ENCODE results near the gene GSTA2. TPM values are rescaled to one million over a fixed set of nuclear protein-coding genes. Genes with fewer than 3 reads are reported as not detected.
"Not testable (repeated sequence)": the region's sequence is repeated elsewhere in the genome, so short reads cannot be mapped to it uniquely, and the experiment has no call there.

GSTA2 gene
- total RNA-seq, 1 donor from 2014 or later, result not detected

DNA sequence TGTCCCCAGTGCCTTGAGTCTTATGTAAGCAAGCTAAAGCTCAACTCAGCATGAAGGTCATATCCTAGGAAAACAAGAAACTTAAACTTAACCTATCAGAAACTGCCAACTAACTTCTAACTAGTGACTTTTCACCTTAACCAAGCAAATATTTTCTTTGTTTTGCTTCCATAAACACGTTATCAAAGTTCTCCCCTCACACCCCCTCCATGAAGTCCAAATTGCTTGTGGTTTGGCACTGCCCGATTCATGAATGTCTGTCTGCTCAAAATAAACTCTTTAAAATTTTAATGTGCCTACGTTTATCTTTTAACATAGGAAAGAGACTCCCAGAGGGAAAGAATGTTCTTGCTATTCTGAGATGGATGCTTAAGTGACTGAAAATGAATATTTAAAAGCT lies 34.9 kb downstream of the GSTA2 start:
- Mint-ChIP-seq H3K9me3 (no peaks in the 10 kb centered on the region), H3K27me3 (ENCODE audit: insufficient read depth) (peaks cover 1% of the 10 kb centered on the region), H3K4me3 (no peak overlapping the region), H3K27ac (no peak overlapping the region), H3K4me1 (ENCODE audit: low read depth) (no peaks in the 10 kb centered on the region), H3K36me3 (ENCODE audit: low read depth) (no peaks in the 10 kb centered on the region)
- intact Hi-C loops (cut with micrococcal nuclease), result no loop called here
- DNase-seq (ENCODE audit: low spot score), result no peak

DNA sequence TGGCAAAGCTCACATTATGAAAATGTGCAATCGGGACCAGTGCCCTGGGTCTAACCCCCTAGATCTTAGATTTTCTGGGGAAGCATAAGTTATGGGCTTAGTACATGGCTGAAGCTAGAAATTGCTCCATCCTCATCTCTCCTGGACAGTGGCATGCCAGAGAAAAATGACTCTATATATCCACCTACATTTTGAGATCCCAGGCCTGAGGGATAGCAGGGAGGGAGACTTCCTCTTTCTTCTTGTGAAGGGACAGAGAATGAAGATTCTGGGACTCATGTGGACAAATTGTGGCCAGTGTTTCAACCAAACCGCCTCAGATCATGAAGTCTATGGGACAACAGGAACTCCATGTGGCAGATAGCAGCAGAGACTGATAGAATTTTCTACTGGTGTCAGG lies 35.4 kb downstream of the GSTA2 start:
- H3K36me3 Mint-ChIP-seq (ENCODE audit: low read depth), result no peaks in the 10 kb centered on the region
- no peak for DNase-seq (ENCODE audit: low spot score)
- peaks cover 1% of the 10 kb centered on the region for H3K27me3 Mint-ChIP-seq (ENCODE audit: insufficient read depth)
- H3K27ac Mint-ChIP-seq, result no peak overlapping the region
- no peaks in the 10 kb centered on the region for H3K9me3 Mint-ChIP-seq
- no peaks in the 10 kb centered on the region for H3K4me1 Mint-ChIP-seq (ENCODE audit: low read depth)
- intact Hi-C loops (cut with micrococcal nuclease), result no loop called here
- no peak overlapping the region for H3K4me3 Mint-ChIP-seq

DNA sequence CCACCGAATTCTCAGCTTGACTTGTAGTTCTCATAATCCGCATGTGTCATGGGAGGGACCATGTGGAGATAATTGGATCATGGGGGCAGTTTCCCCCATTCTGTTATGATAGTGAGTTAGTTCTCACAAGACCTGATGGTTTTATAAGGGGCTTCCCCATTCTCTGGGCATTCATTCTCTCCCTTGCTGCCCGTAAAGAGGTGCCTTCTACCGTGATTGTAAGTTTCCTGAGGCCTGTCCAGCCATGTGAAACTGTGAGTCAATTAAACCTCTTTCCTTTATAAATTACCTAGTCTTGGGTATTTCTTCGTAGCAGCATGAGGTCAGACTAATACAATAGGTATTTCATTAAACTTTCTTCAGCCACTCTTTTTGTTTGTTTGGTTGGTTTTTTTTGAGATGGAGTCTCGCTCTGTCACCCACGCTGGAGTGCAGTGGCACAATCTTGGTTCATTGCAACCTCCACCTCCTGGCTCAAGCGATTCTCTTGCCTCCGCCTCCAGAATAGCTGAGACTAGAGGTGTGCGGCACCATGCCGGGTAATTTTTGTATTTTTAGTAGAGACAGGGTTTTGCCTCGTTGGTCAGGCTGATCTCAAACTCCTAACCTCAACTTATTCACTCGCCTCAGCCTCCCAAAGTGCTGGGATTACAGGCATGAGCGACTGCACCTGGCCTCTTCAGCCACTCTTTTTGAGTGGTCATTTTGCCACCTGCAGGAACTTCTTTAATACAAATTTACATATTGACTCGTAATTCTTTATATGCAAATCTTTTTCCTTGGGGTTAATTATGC lies 36.3 kb downstream of the GSTA2 start:
- peaks cover 1% of the 10 kb centered on the region for H3K27me3 Mint-ChIP-seq (ENCODE audit: insufficient read depth)
- H3K27ac Mint-ChIP-seq, result no peak overlapping the region
- no peaks in the 10 kb centered on the region for H3K4me1 Mint-ChIP-seq (ENCODE audit: low read depth)
- H3K4me3 Mint-ChIP-seq, result no peak overlapping the region
- H3K9me3 Mint-ChIP-seq, result no peaks in the 10 kb centered on the region
- no peaks in the 10 kb centered on the region for H3K36me3 Mint-ChIP-seq (ENCODE audit: low read depth)
- intact Hi-C loops (cut with micrococcal nuclease), result no loop called here
- no peak for DNase-seq (ENCODE audit: low spot score)

DNA sequence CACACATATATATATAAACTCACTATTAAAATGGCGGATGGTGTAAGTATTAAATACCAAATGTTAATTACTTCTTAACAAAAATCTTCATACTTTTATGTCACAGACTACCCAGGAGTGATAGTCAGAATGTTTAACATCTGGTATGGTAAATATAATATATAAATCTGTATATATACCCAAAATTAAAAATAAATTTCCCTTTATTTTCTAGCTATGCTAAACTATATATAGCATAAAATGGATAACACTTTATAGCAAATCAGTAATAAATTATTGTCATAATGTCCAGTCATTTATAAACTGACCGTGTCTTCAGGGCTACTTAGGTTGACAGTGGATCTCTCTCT lies 37.1 kb downstream of the GSTA2 start:
- no peak for DNase-seq (ENCODE audit: low spot score)
- Mint-ChIP-seq H3K27ac (no peak overlapping the region), H3K36me3 (ENCODE audit: low read depth) (no peaks in the 10 kb centered on the region), H3K27me3 (ENCODE audit: insufficient read depth) (peaks cover 1% of the 10 kb centered on the region), H3K4me1 (ENCODE audit: low read depth) (no peaks in the 10 kb centered on the region), H3K9me3 (no peaks in the 10 kb centered on the region), H3K4me3 (no peak overlapping the region)
- intact Hi-C loops (cut with micrococcal nuclease), result no loop called here

DNA sequence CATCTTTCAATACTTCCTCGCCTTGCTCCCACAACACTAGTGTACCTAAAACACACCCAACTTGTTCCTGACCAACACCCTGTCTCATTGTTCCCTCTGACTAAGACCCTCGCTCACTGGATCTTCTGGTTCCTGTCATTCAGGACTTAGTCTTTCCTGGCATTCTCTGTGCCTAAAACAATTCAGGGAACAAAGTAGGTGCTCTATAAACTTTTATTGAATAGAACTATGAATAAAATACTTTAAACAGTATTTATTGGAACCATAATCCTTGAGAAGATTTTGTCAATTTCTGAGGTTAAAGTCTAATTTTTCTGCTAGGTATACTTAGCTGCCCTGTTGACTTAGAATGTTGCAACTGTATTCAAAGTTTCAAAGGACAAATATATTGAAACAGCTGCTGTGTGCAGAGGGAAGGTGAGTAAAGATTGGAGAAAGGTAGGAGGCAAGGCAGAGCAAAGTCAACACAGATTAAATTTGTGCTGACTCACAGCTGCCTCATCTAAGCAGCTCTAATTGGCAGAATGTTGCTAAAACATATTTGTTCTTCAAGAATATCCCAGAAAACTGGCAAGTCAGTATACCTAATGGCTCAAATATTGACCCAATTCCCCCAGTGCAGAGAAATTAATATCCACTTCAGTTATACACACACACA lies 37.6 kb downstream of the GSTA2 start:
- H3K4me1 Mint-ChIP-seq (ENCODE audit: low read depth), result no peaks in the 10 kb centered on the region
- DNase-seq (ENCODE audit: low spot score), result no peak
- H3K36me3 Mint-ChIP-seq (ENCODE audit: low read depth), result no peaks in the 10 kb centered on the region
- intact Hi-C loops (cut with micrococcal nuclease), result no loop called here
- no peaks in the 10 kb centered on the region for H3K9me3 Mint-ChIP-seq
- H3K27ac Mint-ChIP-seq, result no peak overlapping the region
- peaks cover 1% of the 10 kb centered on the region for H3K27me3 Mint-ChIP-seq (ENCODE audit: insufficient read depth)
- no peak overlapping the region for H3K4me3 Mint-ChIP-seq

DNA sequence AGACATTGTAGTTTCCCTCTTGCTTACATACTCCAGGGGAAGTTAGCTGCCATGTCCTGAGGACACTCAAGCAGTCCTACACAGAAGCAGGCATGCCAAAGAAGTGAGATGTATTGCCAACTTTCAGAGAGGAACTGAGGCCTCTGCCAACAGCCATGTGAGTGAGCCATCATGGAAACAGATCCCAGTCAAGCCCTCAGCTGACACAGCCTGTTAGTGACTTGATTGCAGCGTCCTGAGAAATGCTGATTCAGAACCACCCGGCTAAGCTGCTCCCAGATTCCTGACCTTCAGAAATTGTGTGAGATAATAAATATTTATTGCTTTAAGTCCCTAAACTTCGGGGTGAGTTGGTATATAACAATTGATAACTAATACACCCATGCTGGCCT lies 38.1 kb downstream of the GSTA2 start:
- no peak overlapping the region for H3K4me3 Mint-ChIP-seq
- intact Hi-C loops (cut with micrococcal nuclease), result no loop called here
- DNase-seq (ENCODE audit: low spot score), result no peak
- no peak overlapping the region for H3K27ac Mint-ChIP-seq
- no peaks in the 10 kb centered on the region for H3K4me1 Mint-ChIP-seq (ENCODE audit: low read depth)
- H3K9me3 Mint-ChIP-seq, result no peaks in the 10 kb centered on the region
- H3K27me3 Mint-ChIP-seq (ENCODE audit: insufficient read depth), result peaks cover 1% of the 10 kb centered on the region
- H3K36me3 Mint-ChIP-seq (ENCODE audit: low read depth), result no peaks in the 10 kb centered on the region

DNA sequence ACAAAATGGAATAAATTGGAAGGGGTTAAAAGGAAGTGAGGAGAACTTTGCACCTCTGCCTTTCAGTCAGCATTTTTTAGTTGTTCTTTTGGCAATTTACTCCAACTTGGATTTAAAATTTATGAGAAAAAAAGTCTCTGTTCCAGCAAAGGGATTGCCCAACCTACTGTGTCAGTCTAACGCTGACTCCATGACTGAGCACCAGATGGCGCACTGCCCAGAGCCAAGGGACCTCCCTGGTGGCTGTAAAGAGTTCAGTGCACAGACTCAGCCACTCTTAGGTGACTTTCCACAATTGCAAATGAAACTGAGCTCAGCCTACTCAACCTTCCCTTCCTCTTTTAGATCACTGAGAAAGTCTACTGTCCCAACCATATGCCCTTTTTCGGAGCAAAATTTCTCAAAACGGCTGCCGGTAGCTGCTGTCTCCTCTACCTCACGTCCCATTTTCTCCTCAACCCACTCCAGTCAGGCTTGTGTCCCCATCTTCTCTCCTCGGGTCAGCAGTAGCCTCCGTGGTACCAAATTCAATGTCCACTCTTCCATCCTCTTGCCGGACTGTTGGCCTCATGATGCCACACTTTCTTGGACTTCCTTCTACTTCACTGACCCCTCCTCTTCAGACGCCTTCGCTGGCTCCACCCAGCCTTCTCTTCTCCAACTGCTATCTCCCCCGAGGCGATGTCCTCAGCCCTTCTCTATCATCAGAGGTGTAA lies 38.7 kb downstream of the GSTA2 start:
- H3K27ac Mint-ChIP-seq, result no peak overlapping the region

DNA sequence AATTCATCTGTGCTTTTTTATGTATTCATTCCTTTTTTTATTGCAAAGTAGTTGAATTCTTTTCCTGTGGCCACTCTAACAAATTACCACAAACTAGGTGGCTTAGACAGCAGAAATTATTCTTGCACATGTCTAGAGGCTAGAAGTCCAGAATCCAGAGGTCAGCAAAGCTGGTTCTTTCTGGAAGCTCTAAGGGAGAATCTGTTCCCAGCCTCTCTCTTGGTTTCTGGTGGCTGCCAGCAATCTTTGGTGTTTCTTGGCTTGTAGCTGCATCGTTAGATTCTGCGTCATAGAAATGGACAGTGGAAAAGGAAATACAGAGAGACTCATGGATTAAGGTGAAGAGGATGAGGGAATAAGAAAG lies 39.3 kb downstream of the GSTA2 start:
- no peak overlapping the region for H3K4me3 Mint-ChIP-seq
- no peak overlapping the region for H3K27ac Mint-ChIP-seq
- no peaks in the 10 kb centered on the region for H3K4me1 Mint-ChIP-seq (ENCODE audit: low read depth)
- H3K9me3 Mint-ChIP-seq, result no peaks in the 10 kb centered on the region
- H3K36me3 Mint-ChIP-seq (ENCODE audit: low read depth), result no peaks in the 10 kb centered on the region
- intact Hi-C loops (cut with micrococcal nuclease), result loop anchor here (1.0 kb wide), 1 partner anchor 760 kb away; no protein-coding TSS in a partner anchor
- no peak for DNase-seq (ENCODE audit: low spot score)
- H3K27me3 Mint-ChIP-seq (ENCODE audit: insufficient read depth), result peaks cover 1% of the 10 kb centered on the region

More for the DNA sequence above, 38.7 kb downstream of the GSTA2 start:
- H3K36me3 Mint-ChIP-seq (ENCODE audit: low read depth), result no peaks in the 10 kb centered on the region
- intact Hi-C loops (cut with micrococcal nuclease), result loop anchor here (1.0 kb wide), 1 partner anchor 760 kb away; no protein-coding TSS in a partner anchor
- H3K4me3 Mint-ChIP-seq, result no peak overlapping the region
- peaks cover 1% of the 10 kb centered on the region for H3K27me3 Mint-ChIP-seq (ENCODE audit: insufficient read depth)
- no peaks in the 10 kb centered on the region for H3K4me1 Mint-ChIP-seq (ENCODE audit: low read depth)
- peak; percentile 17 for DNase-seq (ENCODE audit: low spot score)
- H3K9me3 Mint-ChIP-seq, result no peaks in the 10 kb centered on the region

DNA sequence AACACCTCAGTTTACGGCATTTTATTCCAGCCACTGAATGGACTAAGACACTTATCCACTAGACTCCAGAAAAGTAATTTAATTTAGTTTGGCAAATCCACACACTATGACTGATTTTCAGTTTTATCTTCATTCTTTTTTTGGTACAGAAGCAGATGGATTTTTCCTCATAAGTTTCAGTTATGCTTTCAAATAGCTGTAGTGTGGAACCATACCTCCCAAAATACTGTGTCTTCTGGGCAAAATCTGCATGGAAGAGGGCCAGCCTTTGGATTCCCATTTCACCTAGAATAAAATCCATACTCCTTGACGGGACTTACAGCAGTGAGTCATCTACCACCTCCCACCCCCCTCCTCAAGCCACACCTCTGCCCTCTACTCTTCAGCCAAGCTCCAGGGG lies 43.0 kb downstream of the GSTA2 start:
- H3K4me3 Mint-ChIP-seq, result no peak overlapping the region
- H3K27me3 Mint-ChIP-seq (ENCODE audit: insufficient read depth), result peaks cover 9% of the 10 kb centered on the region
- intact Hi-C loops (cut with micrococcal nuclease), result no loop called here
- H3K9me3 Mint-ChIP-seq, result no peaks in the 10 kb centered on the region
- no peak overlapping the region for H3K27ac Mint-ChIP-seq
- H3K36me3 Mint-ChIP-seq (ENCODE audit: low read depth), result no peaks in the 10 kb centered on the region
- no peaks in the 10 kb centered on the region for H3K4me1 Mint-ChIP-seq (ENCODE audit: low read depth)
- no peak for DNase-seq (ENCODE audit: low spot score)

DNA sequence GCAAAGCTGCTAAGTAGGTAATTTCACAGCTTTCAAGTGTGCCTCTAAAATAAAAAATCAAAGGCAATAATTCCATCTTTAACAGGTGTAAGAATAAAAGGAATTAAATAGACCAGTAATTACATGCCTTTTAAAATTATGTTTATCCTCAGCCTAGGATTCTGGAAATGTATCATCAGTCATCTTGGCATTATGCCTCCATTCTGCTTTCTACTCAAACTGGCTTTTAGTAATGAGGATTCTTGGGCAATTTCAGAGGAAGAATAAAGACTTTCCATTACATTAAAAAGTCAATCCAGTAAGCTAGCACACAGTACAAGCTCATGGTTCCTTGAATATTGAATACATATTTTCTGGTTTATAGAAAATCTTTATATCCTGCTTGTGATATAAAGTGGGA lies 44.7 kb downstream of the GSTA2 start:
- no peak for DNase-seq (ENCODE audit: low spot score)
- intact Hi-C loops (cut with micrococcal nuclease), result no loop called here
- Mint-ChIP-seq H3K27me3 (ENCODE audit: insufficient read depth) (peaks cover 13% of the 10 kb centered on the region), H3K27ac (no peak overlapping the region), H3K9me3 (no peaks in the 10 kb centered on the region), H3K36me3 (ENCODE audit: low read depth) (no peaks in the 10 kb centered on the region), H3K4me3 (no peak overlapping the region), H3K4me1 (ENCODE audit: low read depth) (no peaks in the 10 kb centered on the region)

DNA sequence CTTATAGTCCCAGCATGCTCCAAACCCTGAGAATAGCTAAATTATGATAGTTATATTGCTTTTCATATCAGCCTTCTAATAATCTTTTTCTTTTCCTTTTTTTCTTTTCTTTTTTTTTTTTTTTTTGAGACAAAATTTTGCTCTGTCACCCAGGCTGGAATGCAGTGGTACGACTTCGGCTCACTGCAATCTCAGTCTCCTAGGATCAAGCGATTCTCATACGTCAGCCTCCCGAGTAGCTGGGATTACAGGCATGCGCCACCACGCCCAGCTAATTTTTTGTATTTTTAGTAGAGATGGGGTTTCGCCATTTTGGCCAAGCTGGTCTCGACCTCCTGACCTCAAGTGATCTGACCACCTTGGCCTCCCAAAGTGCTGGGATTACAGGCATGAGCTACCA lies 48.5 kb downstream of the GSTA2 start:
- H3K36me3 Mint-ChIP-seq (ENCODE audit: low read depth); H3K9me3 Mint-ChIP-seq; H3K4me3 Mint-ChIP-seq; H3K4me1 Mint-ChIP-seq (ENCODE audit: low read depth); H3K27ac Mint-ChIP-seq; DNase-seq (ENCODE audit: low spot score); intact Hi-C loops (cut with micrococcal nuclease): not testable (repeated sequence)
- H3K27me3 Mint-ChIP-seq (ENCODE audit: insufficient read depth), result peaks cover 13% of the 10 kb centered on the region

DNA sequence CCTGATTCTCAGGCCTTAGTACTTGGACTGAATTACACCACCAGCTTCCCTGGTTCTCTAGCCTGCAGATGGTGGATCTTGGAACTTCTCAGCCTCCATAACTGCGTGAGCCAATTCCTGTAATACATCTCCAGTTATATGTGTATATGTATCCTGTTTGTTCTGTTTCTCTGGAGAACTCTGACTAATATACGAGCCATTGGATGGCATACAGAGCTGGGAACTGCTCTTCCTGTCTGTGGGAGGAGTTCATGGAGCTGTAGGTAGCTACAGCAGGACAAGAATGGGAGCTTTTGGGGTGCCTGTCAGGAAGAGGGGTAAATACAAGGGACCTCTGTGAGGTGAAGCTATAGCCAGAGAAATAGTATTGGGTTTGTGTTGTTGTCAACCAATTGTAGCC lies 51.1 kb downstream of the GSTA2 start:
- H3K27me3 Mint-ChIP-seq (ENCODE audit: insufficient read depth), result peaks cover 13% of the 10 kb centered on the region
- no peak overlapping the region for H3K4me3 Mint-ChIP-seq
- no peaks in the 10 kb centered on the region for H3K36me3 Mint-ChIP-seq (ENCODE audit: low read depth)
- no peak overlapping the region for H3K27ac Mint-ChIP-seq
- H3K4me1 Mint-ChIP-seq (ENCODE audit: low read depth), result no peaks in the 10 kb centered on the region
- no peak for DNase-seq (ENCODE audit: low spot score)
- intact Hi-C loops (cut with micrococcal nuclease), result no loop called here
- peaks cover 3% of the 10 kb centered on the region for H3K9me3 Mint-ChIP-seq

DNA sequence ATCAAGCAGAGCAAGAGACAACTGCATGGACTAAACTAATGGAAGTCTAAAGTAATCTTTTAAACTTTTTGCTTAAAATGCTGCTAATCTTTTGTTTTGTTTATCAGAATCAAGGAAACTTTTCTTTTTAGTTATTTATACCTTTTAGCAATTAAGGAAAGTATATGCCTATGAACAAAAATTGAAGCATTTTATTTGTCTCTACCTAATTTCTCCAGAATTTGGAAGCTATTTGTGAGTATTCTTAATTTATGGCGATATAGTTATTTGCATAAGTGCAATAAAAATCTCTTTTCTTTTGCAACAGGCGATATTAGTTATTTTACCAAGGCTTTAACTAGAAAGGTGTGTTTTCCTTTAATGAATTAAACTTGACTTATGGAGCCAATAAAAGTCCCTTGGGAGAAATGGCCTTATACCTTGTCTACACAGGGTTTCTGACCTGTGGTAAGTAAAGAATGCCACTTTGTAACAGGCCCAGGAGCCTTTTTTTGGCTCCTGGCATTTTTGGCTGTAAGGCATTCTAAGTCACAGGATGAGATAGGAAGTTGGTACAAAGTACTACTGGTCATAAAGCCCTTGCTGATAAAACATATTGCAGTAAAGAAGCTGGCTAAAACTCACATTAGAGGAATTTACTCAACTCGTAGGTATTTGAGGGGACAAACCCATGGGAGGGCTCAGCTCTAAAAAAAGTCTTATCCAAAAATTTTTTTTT lies 55.2 kb downstream of the GSTA2 start:
- peaks cover 6% of the 10 kb centered on the region for H3K9me3 Mint-ChIP-seq
- H3K27me3 Mint-ChIP-seq (ENCODE audit: insufficient read depth), result peaks cover 4% of the 10 kb centered on the region
- no peaks in the 10 kb centered on the region for H3K4me1 Mint-ChIP-seq (ENCODE audit: low read depth)
- no peak overlapping the region for H3K27ac Mint-ChIP-seq
- intact Hi-C loops (cut with micrococcal nuclease), result no loop called here
- no peak for DNase-seq (ENCODE audit: low spot score)
- H3K4me3 Mint-ChIP-seq, result no peak overlapping the region
- H3K36me3 Mint-ChIP-seq (ENCODE audit: low read depth), result no peaks in the 10 kb centered on the region

All from activated T-helper 1 cell treated with anti-CD3 and anti-CD28 coated beads, Interleukin-12 subunit alpha, Interleukin-12 subunit beta, Interleukin-2, Interleukin-4 antibody, amounts not matched to agents 30 ng/mL and 10 ng/mL and 1 ng/mL, durations not matched to agents 14 hours and 24 hours and 36 hours (primary cell).